Measurements from ENCODE around the gene DGKD.

Gene DGKD

DNA sequence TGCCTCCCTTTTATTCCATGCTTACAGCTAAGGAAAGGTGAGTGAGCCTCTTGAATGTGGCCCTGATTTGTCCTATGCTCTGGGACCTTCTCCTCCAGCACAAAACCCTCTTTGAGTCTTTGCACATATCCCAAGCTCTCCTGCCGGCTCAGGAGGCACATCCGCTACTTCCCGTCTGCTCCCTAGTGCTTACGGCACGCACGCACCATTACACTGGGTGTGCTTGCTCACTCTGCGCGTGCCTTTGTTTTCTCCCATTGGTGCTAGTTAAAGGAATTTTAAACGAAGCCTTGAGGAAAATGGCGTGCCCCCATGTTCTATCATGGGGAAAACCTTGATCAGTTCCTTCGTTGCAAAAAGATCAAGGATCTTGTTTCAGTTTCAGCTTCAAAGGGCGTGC lies 7.9 kb upstream of the DGKD start:
- TF ChIP-seq, protein P1, sequence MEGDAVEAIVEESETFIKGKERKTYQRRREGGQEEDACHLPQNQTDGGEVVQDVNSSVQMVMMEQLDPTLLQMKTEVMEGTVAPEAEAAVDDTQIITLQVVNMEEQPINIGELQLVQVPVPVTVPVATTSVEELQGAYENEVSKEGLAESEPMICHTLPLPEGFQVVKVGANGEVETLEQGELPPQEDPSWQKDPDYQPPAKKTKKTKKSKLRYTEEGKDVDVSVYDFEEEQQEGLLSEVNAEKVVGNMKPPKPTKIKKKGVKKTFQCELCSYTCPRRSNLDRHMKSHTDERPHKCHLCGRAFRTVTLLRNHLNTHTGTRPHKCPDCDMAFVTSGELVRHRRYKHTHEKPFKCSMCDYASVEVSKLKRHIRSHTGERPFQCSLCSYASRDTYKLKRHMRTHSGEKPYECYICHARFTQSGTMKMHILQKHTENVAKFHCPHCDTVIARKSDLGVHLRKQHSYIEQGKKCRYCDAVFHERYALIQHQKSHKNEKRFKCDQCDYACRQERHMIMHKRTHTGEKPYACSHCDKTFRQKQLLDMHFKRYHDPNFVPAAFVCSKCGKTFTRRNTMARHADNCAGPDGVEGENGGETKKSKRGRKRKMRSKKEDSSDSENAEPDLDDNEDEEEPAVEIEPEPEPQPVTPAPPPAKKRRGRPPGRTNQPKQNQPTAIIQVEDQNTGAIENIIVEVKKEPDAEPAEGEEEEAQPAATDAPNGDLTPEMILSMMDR (conservative IDR thresholded peaks at IDR 0.05; ENCODE audit: low read depth, low read length) = no peak
- Histone ChIP-seq H3K4me1 (ENCODE audit: low read depth, poor library complexity, severe bottlenecking) (no peaks in the 10 kb centered on the region), H3K36me3 (ENCODE audit: insufficient read depth) (no peaks in the 10 kb centered on the region), H3K4me2 (no peak overlapping the region), H3K9ac (no peak overlapping the region), H4K20me1 (ENCODE audit: insufficient read depth) (no peaks in the 10 kb centered on the region), H2AFZ (ENCODE audit: low read depth) (no peak overlapping the region), H3K79me2 (ENCODE audit: insufficient read depth, low read depth) (no peaks in the 10 kb centered on the region), H3K27ac (no peak overlapping the region), H3K4me3 (IDR thresholded peaks at IDR 0.05; ENCODE audit: insufficient read depth, low read depth, low read length) (no peak overlapping the region), H3K27me3 (ENCODE audit: insufficient read depth, low read depth) (no peaks in the 10 kb centered on the region)

DNA sequence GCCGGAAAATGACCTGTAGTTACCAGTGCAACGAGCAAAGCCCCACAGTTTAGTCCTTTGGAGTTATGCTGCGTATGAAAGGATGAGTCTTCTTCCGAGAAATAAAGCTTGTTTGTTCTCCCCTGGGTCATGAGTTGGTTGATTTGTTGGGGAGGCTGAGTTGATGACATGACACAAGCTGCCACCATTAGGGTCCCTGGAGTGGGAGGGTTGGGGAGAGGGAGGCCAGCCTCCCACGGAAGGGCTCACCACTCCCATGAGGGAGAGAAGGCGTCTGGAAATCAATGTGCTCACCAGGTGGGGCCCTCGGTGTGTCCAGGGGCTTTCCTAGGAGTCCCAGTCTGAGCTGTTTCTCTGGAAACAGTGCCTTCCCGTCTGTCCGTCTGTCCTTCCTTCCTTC lies 7.4 kb upstream of the DGKD start:
- TF ChIP-seq, protein P1 (conservative IDR thresholded peaks at IDR 0.05; ENCODE audit: low read depth, low read length) = no peak

DNA sequence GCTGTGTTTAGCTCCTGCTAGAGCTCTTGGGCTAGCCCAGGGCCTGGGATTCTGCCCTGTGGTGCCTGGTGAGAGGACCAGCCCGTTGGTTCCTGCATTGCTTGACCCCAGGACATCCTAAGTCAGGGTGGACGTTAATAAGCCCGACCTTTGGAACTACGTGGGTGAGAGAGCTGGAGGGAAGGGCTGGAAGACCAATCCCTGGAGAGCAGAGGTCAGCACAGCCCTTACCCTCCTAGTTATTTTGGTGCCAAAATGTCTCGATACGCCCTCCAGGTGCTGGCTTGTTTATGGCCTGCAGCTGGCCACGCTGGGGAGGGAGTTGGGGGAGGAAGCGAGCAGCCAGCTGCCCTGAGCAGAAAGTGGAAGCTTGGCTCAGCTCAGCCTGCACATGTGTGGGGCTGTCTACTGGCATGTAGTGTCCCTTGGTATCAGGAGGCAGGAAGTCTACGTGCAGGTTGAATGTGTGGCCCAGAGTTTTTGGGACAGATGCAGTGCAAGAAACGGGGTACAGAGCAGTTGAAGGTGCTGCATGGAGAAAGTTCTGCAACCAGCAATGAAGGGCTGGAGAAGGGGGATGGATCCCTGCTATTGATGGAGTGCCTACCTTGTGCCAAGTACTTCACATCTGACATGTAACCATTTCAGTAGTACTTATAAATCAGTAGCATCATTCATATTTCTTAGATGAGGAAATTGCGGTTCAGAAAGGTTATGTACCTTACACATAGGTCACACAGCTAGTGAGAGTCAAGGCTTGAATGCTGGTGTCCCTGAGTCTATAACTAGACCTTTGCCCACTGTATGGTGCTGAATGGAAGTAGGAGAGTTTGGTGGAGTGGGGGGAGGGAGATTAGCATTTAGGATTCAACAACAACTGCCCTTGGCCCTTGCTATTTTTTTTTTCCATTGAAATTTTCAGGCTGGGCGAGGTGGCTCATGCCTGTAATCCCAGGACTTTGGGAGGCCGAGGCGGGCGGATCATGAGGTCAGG lies 5.0 kb upstream of the DGKD start:
- Histone ChIP-seq H3K79me2 (ENCODE audit: insufficient read depth, low read depth) (no peaks in the 10 kb centered on the region), H2AFZ (ENCODE audit: low read depth) (no peak overlapping the region), H3K4me1 (ENCODE audit: low read depth, poor library complexity, severe bottlenecking) (peaks cover 6% of the 10 kb centered on the region), H3K4me2 (no peak overlapping the region), H3K4me3 (IDR thresholded peaks at IDR 0.05; ENCODE audit: insufficient read depth, low read depth, low read length) (no peak overlapping the region), H4K20me1 (ENCODE audit: insufficient read depth) (no peaks in the 10 kb centered on the region), H3K9ac (no peak overlapping the region), H3K27me3 (ENCODE audit: insufficient read depth, low read depth) (no peaks in the 10 kb centered on the region), H3K36me3 (ENCODE audit: insufficient read depth) (no peaks in the 10 kb centered on the region), H3K27ac (no peak overlapping the region)
- TF ChIP-seq, protein P1 (conservative IDR thresholded peaks at IDR 0.05; ENCODE audit: low read depth, low read length) = no peak

More for the DNA sequence above, 7.4 kb upstream of the DGKD start:
- no peak overlapping the region for H3K27ac ChIP-seq
- H3K79me2 ChIP-seq (ENCODE audit: insufficient read depth, low read depth) = no peaks in the 10 kb centered on the region
- no peaks in the 10 kb centered on the region for H3K36me3 ChIP-seq (ENCODE audit: insufficient read depth)
- H3K27me3 ChIP-seq (ENCODE audit: insufficient read depth, low read depth) = no peaks in the 10 kb centered on the region
- no peak overlapping the region for H3K9ac ChIP-seq
- H3K4me2 ChIP-seq = no peak overlapping the region
- H3K4me3 ChIP-seq (IDR thresholded peaks at IDR 0.05; ENCODE audit: insufficient read depth, low read depth, low read length) = no peak overlapping the region
- no peaks in the 10 kb centered on the region for H4K20me1 ChIP-seq (ENCODE audit: insufficient read depth)
- no peaks in the 10 kb centered on the region for H3K4me1 ChIP-seq (ENCODE audit: low read depth, poor library complexity, severe bottlenecking)
- H2AFZ ChIP-seq (ENCODE audit: low read depth) = no peak overlapping the region

GRCh38 chr2:233350708-233351107 lies 3.6 kb upstream of the DGKD start:
- no peaks in the 10 kb centered on the region for H3K36me3 ChIP-seq (ENCODE audit: insufficient read depth)
- no peak overlapping the region for H3K27ac ChIP-seq
- H3K4me3 ChIP-seq (IDR thresholded peaks at IDR 0.05; ENCODE audit: insufficient read depth, low read depth, low read length) = no peak overlapping the region
- H4K20me1 ChIP-seq (ENCODE audit: insufficient read depth) = no peaks in the 10 kb centered on the region
- H3K4me2 ChIP-seq = no peak overlapping the region
- H3K27me3 ChIP-seq (ENCODE audit: insufficient read depth, low read depth) = no peaks in the 10 kb centered on the region
- H3K79me2 ChIP-seq (ENCODE audit: insufficient read depth, low read depth) = peaks cover 6% of the 10 kb centered on the region; the same call in 1 of the 2 replicates
- TF ChIP-seq, protein P1 (conservative IDR thresholded peaks at IDR 0.05; ENCODE audit: low read depth, low read length) = no peak
- H3K9ac ChIP-seq = no peak overlapping the region
- no peak overlapping the region for H2AFZ ChIP-seq (ENCODE audit: low read depth)
- peaks cover 11% of the 10 kb centered on the region for H3K4me1 ChIP-seq (ENCODE audit: low read depth, poor library complexity, severe bottlenecking)

Measured in KMS-11 (cell line).